ENCODE measurements around the gene S100A14.

- TF ChIP-seq CTCF (IDR thresholded peaks at IDR 0.05) (no peak), SIN3A (IDR thresholded peaks at IDR 0.05; ENCODE audit: borderline replicate concordance, insufficient read depth, low read depth, low read length) (no peak), POLR2AphosphoS5 (IDR thresholded peaks at IDR 0.05; ENCODE audit: low read depth, low read length) (no peak)
- TF ChIP-seq, protein P1, sequence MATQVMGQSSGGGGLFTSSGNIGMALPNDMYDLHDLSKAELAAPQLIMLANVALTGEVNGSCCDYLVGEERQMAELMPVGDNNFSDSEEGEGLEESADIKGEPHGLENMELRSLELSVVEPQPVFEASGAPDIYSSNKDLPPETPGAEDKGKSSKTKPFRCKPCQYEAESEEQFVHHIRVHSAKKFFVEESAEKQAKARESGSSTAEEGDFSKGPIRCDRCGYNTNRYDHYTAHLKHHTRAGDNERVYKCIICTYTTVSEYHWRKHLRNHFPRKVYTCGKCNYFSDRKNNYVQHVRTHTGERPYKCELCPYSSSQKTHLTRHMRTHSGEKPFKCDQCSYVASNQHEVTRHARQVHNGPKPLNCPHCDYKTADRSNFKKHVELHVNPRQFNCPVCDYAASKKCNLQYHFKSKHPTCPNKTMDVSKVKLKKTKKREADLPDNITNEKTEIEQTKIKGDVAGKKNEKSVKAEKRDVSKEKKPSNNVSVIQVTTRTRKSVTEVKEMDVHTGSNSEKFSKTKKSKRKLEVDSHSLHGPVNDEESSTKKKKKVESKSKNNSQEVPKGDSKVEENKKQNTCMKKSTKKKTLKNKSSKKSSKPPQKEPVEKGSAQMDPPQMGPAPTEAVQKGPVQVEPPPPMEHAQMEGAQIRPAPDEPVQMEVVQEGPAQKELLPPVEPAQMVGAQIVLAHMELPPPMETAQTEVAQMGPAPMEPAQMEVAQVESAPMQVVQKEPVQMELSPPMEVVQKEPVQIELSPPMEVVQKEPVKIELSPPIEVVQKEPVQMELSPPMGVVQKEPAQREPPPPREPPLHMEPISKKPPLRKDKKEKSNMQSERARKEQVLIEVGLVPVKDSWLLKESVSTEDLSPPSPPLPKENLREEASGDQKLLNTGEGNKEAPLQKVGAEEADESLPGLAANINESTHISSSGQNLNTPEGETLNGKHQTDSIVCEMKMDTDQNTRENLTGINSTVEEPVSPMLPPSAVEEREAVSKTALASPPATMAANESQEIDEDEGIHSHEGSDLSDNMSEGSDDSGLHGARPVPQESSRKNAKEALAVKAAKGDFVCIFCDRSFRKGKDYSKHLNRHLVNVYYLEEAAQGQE (IDR thresholded peaks at IDR 0.05; ENCODE audit: insufficient read depth in 1 of 2, low read depth in 2 of 2, low read length in 1 of 2) = no peak
These were observed 29.8 kb downstream of the S100A14 start for GRCh38 chr1:153586347-153586746.

All from Panc1 (cell line).